MM.1S (cell line): ENCODE measurements around the gene THRA.

Experiments
- CTCF ChIP-seq: fragments of 300-600 bp; sonication (generic); IDR thresholded peaks from 2 replicates; pipeline ENCODE4 v1.5.1; 2016; ENCODE audit warnings: antibody characterized with exemption, low read length, mixed read lengths
- EZH2 ChIP-seq: fragments of 300-600 bp; sonication (generic); optimal IDR thresholded peaks from 2 replicates; pipeline ENCODE3; 2017; ENCODE audit warnings: low read depth, mild to moderate bottlenecking, antibody characterized with exemption, low read length, mixed read lengths

DNA sequence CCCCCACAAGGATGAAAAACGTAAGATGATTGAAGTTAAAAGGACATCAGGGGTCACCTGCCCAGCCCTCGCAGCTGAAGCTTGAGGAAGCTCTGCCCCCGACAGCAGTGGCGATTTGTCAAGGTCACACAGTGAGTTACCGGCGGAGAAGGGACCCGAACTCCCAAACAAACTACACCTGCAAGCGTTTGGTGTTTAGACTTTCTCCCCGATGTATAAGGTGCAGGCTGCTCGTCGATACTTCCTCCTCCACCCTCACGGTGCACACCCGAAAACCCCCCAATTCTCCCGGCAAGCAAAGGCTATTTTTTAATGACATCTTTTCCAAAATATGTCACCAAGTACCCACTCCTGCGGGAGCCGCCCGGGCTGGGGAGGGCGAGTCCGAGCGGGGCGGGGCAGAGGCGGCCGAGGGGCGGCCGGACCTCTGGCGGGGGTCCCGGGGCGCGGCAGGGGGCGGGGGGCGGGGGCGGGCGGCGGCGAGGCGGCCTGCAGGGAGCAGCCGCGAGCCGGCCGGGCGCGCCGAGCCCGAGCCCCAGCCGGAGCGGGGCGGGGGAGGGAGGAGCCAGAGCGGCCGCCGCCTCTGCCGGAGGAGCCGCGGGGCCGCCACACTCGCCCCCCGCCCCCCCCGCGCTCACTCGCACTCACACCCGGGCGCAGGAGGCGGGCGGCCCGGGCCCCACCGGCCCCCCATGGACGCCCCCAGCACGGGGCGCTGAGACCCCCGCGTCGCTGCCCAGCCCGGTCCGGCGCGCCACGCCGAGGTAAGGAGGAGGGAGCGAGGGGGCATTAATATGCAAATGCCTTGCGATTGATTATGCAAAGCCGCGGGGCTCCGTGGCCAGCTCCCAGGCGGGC, at the start of gene THRA:
- TF ChIP-seq CTCF (no peak), EZH2 (no peak)
